Measurements from ENCODE around the gene RRP15.

RRP15 gene

DNA sequence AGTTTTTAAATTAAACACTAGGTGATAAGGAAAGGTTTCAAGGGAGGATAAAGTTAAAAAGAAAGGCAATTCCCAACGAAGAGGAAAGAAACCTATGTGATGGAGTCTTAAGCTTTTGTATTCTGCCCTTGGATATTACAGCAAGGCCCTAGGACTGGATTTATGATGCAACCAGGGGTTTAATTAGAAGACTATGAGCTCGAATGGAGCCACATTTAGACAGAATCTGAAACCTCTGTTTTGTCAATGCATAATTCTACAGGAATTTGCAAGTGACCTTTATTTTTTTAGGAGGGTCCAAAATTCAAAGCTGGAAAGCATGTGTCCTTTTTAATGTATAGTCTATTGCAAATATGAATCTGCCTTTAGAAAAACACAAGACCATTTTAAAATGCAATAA is 98.0 kb downstream of the RRP15 start:
- H3K4me3 ChIP-seq (ENCODE audit: low read depth in 1 of 5, low read length in 5 of 5), result no peak overlapping the region
- no peak overlapping the region for H3K27ac ChIP-seq (ENCODE audit: low read depth, low read length)
- H3K4me1 ChIP-seq (ENCODE audit: control insufficient read depth in 5 of 5, insufficient read depth in 5 of 5, low read length in 5 of 5), result peaks cover 0 to 5% (median 0%) of the 10 kb centered on the region in 5 donors
- no peak overlapping the region for H3K9ac ChIP-seq (ENCODE audit: low read length in 5 of 5)
- H3K9me3 ChIP-seq (ENCODE audit: control insufficient read depth in 5 of 5, low read length in 5 of 5), result no peaks in the 10 kb centered on the region
- no peaks in the 10 kb centered on the region for H3K27me3 ChIP-seq (ENCODE audit: control insufficient read depth in 5 of 5, insufficient read depth in 4 of 5, low read length in 5 of 5)
- no peaks in the 10 kb centered on the region for H3K36me3 ChIP-seq (ENCODE audit: control insufficient read depth in 5 of 5, insufficient read depth in 5 of 5, low read length in 5 of 5)

DNA sequence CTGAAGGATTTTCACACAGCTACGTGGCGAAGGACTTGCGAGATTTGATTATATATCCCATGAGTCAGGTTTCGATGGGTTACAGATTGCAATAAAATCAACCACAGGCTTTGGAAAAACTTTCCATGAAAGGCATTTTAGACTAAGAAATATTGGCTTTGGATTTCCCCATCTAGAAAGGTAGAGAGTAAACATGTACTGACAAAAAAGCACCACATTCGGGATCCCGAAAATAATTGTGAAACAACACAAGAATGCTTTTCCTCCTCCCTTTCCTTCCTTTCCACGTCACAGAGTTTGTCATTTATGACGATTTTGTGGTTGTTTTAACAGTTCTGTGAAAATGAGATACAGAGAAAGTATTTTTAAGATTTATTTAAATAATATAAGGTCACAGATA is 98.6 kb downstream of the RRP15 start:
- no peak overlapping the region for H3K9ac ChIP-seq (ENCODE audit: low read length in 5 of 5)
- no peaks in the 10 kb centered on the region for H3K36me3 ChIP-seq (ENCODE audit: control insufficient read depth in 5 of 5, insufficient read depth in 5 of 5, low read length in 5 of 5)
- peaks cover 0 to 5% (median 0%) of the 10 kb centered on the region in 5 donors for H3K4me1 ChIP-seq (ENCODE audit: control insufficient read depth in 5 of 5, insufficient read depth in 5 of 5, low read length in 5 of 5)
- H3K4me3 ChIP-seq (ENCODE audit: low read depth in 1 of 5, low read length in 5 of 5), result no peak overlapping the region
- no peaks in the 10 kb centered on the region for H3K27me3 ChIP-seq (ENCODE audit: control insufficient read depth in 5 of 5, insufficient read depth in 4 of 5, low read length in 5 of 5)
- H3K27ac ChIP-seq (ENCODE audit: low read depth, low read length), result no peak overlapping the region
- H3K9me3 ChIP-seq (ENCODE audit: control insufficient read depth in 5 of 5, low read length in 5 of 5), result no peaks in the 10 kb centered on the region

DNA sequence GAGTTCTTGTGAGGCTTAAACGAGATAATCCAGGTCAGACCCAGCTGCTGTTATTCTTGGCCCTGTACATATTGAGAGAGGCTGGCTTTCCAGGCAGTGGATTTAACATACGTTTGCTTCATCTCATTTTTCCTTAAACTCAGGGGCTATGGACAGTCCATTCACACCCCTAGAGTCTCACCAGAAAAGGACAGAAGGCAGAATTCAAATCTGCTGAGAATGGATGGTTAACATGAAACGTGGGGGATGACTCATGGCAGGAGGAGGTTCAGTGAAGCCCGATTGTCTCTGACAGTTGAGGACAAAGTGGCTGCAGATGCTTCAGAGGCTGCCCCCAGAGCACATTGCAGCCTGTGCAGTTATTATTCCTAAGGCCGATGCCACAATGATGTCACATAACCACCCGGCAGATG is 99.5 kb downstream of the RRP15 start:
- peaks cover 0 to 5% (median 0%) of the 10 kb centered on the region in 5 donors for H3K4me1 ChIP-seq (ENCODE audit: control insufficient read depth in 5 of 5, insufficient read depth in 5 of 5, low read length in 5 of 5)
- no peaks in the 10 kb centered on the region for H3K36me3 ChIP-seq (ENCODE audit: control insufficient read depth in 5 of 5, insufficient read depth in 5 of 5, low read length in 5 of 5)

More for the DNA sequence above, 99.5 kb downstream of the RRP15 start:
- H3K4me3 ChIP-seq (ENCODE audit: low read depth in 1 of 5, low read length in 5 of 5), result no peak overlapping the region
- H3K27me3 ChIP-seq (ENCODE audit: control insufficient read depth in 5 of 5, insufficient read depth in 4 of 5, low read length in 5 of 5), result no peaks in the 10 kb centered on the region
- H3K9me3 ChIP-seq (ENCODE audit: control insufficient read depth in 5 of 5, low read length in 5 of 5), result no peaks in the 10 kb centered on the region
- no peak overlapping the region for H3K27ac ChIP-seq (ENCODE audit: low read depth, low read length)
- H3K9ac ChIP-seq (ENCODE audit: low read length in 5 of 5), result no peak overlapping the region

Measured in subcutaneous abdominal adipose tissue (tissue), 5 donors.